Amygdala (tissue), 56 donors: ENCODE results near the gene C1QTNF3.

ENCODE experiments used
- DNase-seq, 56 donors: peaks; one replicate each; lab custom pipeline; 2025; lab: John Stamatoyannopoulos, UW

The C1QTNF3 gene

GRCh38 chr5:34002629-34003328 lies 40.2 kb downstream of the C1QTNF3 start:
- no peak for DNase-seq

- DNase-seq, result peak in 24 of 56 donors; percentile 3 to 62 (median 15)
Observed at GRCh38 chr5:34001241-34001841, 41.7 kb downstream of the C1QTNF3 start.

DNA sequence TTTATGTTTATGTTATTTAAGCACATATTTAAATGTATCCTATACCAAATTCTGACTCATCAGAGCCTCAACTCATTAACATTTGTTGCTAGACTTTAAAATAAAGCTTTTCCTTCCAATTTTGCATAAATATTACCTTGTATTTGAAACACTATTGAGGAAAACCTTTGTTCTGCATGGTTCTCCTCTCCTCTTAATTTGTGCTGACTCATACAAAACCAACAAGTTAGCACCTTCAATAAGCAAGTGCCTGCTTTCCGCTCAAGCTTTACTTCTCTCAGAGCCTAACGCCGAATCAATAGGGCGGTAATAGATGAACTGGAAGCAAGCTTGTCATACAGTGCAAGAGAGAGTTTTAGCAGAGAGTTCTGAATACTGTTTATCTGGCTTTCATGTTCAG lies 43.0 kb downstream of the C1QTNF3 start:
- DNase-seq, result no peak

DNA sequence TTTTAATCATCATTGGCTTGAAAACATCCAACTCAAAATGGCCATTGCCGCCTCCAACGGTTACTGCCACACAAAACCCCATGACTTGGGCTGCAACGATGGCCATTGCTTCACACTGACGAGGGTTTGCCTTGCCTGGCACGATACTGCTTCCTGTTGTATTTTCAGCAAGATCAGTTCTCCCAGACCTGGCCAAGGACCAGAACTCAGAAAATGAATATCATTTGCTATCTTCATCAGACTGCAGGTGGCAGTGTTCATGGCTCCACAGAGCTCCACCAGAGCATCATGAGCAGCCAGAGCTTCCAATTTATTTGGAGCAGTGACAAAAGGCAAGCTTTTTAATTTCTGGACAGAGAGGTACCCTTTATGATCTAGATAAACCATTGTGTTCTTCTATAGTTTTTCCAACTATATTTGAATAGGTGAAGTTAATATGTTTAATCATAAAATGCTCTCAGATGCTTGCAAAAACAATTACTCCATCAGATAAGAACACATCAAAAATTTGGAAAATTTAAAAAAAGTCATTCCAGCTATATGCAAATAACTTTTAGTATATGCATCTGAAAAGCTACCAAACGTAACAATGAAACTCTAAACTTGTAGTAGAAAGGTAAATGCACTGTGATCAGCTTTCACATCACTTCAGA lies 45.6 kb downstream of the C1QTNF3 start:
- DNase-seq, result peak in 41 of 56 donors; percentile 5 to 74 (median 26)

- DNase-seq, result no peak
Observed at GRCh38 chr5:33995865-33996264, 47.1 kb downstream of the C1QTNF3 start.

DNA sequence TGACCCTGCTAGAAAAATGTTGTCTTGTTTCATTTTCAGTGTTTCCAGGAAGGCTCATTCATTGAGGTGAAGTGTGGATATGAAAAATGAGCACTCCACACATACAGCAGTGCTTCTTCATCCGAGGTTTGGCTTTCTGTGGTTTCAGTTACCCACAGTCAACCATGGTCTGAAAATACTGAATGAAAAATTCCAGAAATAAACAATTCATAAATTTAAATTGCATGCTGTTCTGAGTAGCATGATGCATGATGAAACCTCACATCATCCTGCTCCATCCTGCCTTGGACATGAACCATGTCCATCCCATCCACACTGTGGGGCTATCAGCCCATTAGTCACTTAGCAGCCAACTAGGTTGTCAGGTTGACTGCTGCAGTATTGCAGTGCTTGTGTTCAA lies 48.2 kb downstream of the C1QTNF3 start:
- DNase-seq, result no peak

GRCh38 chr5:33992864-33993263 lies 50.1 kb downstream of the C1QTNF3 start:
- no peak for DNase-seq

DNA sequence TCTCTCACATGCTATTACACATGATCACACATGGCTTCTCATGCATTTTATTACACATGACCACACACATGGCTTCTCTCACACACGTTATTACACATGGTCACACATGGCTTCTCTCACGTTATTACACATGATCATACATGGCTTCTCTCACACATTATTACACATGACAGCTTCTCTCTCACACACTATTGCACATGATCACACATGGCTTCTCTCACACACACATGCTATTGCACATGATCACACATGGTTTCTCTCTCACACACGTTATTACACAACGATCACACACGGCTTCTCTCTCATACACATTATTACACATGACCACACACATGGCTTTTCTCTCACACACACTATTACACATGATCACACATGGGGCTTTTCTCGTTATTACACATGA lies 57.6 kb downstream of the C1QTNF3 start:
- DNase-seq, result no peak

DNA sequence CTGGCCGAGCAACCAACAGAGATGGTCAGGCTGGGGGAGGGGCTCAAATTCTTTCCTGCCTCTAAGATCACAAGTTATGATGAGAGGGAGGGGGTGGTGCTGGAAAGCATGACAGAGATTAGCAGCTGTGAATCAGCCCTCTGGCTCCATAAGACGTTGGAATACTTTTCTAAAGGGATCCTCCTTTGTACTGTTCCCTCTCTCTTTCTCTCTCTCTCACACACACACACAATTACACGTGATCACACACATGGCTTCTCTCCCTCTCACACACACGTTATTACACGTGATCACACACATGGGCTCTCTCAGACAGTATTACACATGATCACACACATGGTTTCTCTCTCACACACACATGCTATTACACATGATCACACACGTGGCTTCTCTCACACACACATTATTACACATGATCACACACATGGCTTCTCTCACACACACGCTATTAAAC lies 58.3 kb downstream of the C1QTNF3 start, which contains the start of gene SLC45A2:
Gene SLC45A2, minus strand, starts transcription at position 23 of the 454 bp plus-strand sequence. CDS start 110 bp downstream, outside the sequence.
- DNase-seq, result no peak

DNA sequence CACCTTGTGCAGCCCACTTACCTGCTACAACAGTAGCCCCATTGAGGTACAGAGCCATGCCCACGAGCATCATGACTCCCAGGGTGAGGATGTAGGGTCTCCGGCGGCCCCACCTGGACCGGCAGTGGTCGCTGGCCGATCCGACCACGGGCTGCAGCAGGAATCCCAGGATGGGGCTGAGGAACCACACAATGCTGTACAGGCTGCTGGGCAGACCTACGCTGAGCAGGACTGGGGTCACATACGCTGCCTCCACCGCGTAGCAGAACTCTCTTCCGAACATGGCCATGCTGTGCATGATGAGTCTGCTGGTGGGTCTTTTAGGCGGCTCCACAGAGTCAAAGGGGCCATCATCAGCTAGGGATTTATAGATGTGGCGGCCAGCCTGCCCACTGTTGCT lies 58.8 kb downstream of the C1QTNF3 start:
- DNase-seq, result no peak

GRCh38 chr5:33981408-33982162 lies 61.4 kb downstream of the C1QTNF3 start:
- peak in 1 of 56 donors; percentile 4 for DNase-seq

DNA sequence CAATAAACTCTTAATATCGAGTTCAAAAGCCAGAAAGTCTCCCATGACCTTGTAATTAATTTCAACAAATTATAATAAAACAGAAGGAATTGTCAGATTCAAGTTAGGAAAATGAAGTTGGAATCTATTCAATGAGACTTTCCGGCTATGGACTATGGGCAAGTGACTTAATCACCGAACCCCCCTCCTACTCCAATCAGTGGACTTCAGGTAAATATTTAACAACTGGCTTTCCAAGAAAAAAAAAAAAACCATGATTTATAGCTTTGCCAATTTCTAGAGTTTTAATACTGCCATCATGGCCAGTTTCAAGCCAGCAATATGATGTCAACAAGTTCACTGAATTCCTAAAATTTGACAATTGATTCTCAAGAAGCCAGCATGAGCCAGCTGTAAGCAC lies 63.0 kb downstream of the C1QTNF3 start:
- no peak for DNase-seq

DNA sequence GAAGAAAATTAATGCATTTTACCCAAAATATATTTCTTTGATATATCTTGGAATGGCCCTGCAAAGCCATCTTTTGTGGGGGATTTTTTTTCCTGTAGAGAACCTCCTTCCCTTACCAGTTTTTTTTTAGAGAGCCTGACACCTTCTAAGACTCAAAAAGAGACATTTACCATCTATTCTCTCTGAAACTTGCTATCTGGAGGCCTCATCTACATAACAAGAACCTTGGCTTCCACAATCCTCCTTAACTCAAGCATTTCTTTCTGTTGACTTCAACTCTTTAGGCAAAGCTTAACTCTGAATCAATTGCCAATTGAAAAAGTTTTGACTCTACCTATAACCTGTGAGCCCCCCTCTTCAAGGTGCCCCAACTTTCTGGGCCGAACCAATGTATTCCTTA lies 64.7 kb downstream of the C1QTNF3 start:
- no peak for DNase-seq

DNA sequence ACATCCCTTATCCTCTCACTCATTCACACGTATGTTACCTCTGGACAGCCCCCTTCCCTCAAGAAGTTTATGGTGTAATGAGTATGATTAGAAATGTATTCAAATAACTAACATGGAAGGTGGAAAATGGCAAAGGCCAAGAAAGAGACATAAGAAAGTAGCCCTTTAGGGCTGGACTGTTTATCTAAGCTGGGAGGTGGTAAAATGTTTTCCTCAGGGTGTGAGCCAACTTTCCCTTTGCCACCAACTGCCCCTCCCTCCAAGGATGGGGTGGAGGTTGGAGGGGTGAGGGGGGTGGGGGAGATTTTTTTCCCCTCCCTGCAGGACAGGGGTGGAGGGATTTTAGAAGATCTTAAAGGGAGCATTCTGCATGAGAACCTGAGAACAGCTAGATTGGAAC lies 66.7 kb downstream of the C1QTNF3 start:
- no peak for DNase-seq

DNA sequence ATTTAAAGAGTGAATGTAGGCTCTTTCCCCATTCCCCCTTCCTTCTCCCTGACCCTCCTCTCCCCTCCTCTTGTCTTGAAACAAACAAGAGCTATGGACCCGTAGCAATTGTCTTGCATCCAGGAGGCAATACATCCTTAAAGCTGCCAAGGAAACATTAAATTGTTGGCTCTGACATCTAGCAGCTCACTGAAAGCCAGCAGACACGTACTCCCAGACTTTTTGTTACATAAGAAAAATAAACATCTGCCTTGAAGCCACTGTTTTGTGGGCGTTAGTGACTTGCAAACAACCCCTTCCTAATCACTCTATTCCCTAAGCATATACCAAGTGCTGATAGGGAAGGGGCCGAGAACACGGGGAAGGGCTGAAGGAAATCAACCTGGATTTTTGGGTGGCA lies 67.2 kb downstream of the C1QTNF3 start:
- DNase-seq, result no peak

DNA sequence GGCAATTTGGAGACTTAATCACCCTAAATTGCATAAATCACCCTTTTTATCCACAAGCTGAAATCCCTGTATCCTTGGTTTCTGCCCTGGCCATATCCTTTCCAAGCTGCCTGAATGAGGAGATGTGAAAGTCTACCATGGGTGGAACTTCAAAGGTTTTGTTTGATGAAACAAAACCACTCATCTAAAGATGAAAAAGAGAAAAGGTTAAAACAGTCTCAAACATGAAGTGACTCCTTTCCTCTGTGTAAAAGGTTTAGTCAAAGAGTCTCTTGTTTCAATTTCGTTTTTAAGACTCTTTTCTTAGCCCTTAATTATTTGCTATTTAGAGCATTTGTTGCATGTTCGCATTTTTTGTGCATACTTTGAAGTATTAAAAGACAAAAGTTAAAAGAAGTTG lies 69.7 kb downstream of the C1QTNF3 start:
- DNase-seq, result no peak

GRCh38 chr5:33969572-33970452 lies 73.2 kb downstream of the C1QTNF3 start:
- no peak for DNase-seq

DNA sequence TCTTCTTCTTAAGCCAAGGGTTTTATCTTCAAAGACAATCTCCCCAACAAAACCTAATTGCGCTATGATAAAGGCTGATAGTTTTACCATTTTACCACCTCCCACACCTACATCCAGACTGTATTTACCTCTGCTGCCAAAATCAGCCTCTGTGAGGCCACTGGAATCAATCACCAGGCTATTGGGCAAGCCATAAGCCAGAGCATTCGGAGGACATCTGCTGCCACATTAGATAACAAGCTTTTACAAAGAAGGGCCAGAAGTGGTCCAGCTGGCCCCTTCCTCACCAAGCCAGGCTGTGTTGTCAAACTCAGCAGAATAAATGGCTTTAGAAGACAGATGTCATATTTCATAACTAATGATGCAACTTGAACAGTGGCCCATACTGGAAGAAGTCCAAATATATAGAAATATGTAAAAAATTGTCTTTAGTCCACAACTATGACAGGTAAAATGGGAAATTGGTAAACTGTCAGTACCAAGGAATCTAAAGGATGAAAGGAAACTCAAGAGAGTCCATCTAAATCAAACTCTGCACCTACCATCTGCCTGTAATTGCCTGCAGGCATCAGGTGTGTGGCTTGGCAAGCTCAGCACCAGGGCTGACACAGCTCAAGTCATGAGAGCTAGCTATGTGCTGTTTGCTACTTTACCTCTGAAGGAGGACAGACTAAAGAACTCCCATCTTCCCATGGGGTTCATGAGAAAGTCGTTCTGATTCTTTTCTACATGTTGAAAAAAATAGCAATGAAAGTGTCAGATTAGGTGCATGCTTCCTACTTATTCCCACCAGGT lies 74.6 kb downstream of the C1QTNF3 start:
- DNase-seq, result no peak
